GM19328 (cell line): Measurements from ENCODE around the gene ERGIC1.
"Not testable (repeated sequence)": the region's sequence is repeated elsewhere in the genome, so short reads cannot be mapped to it uniquely, and the experiment has no call there.

Source experiments
- ATAC-seq: cut with Tn5 transposase; IDR thresholded peaks from one replicate; pipeline ENCODE4 v1.9.1; 2021; ENCODE audit warnings: mild to moderate bottlenecking, moderate library complexity; ENCODE audit not compliant: unreplicated experiment

Gene ERGIC1

GRCh38 chr5:172833686-172834414 lies at the start of gene ERGIC1:
TSS of gene ERGIC1 (plus strand) at chr5:172834251. CDS start at chr5:172834414, 163 bp downstream.
- peak; percentile 79 for ATAC-seq

- ATAC-seq, result no peak
Observed at GRCh38 chr5:172785429-172786088, 48.5 kb upstream of the ERGIC1 start.

GRCh38 chr5:172786736-172787462 lies 47.2 kb upstream of the ERGIC1 start:
- no peak for ATAC-seq

GRCh38 chr5:172787538-172787937 lies 46.5 kb upstream of the ERGIC1 start:
- ATAC-seq, result not testable (repeated sequence)

- no peak for ATAC-seq
Observed at GRCh38 chr5:172788771-172789686, 45.0 kb upstream of the ERGIC1 start.

GRCh38 chr5:172789687-172790495 lies 44.2 kb upstream of the ERGIC1 start:
- ATAC-seq, result no peak

GRCh38 chr5:172790496-172790889 lies 43.6 kb upstream of the ERGIC1 start:
- no peak for ATAC-seq

GRCh38 chr5:172791286-172791685 lies 42.8 kb upstream of the ERGIC1 start:
- no peak for ATAC-seq

- no peak for ATAC-seq
Observed at GRCh38 chr5:172791726-172792445, 42.2 kb upstream of the ERGIC1 start.

- ATAC-seq, result no peak
Observed at GRCh38 chr5:172792701-172793570, 41.1 kb upstream of the ERGIC1 start.

GRCh38 chr5:172793577-172794488 lies 40.2 kb upstream of the ERGIC1 start:
- no peak for ATAC-seq

- ATAC-seq, result no peak
Observed at GRCh38 chr5:172795318-172795977, 38.6 kb upstream of the ERGIC1 start.

GRCh38 chr5:172796306-172796705 lies 37.7 kb upstream of the ERGIC1 start:
- no peak for ATAC-seq

- ATAC-seq, result no peak
Observed at GRCh38 chr5:172797771-172798191, 36.3 kb upstream of the ERGIC1 start.

- no peak for ATAC-seq
Observed at GRCh38 chr5:172798422-172799215, 35.4 kb upstream of the ERGIC1 start.

- no peak for ATAC-seq
Observed at GRCh38 chr5:172799416-172799815, 34.6 kb upstream of the ERGIC1 start.
